HG02798 (cell line): ENCODE measurements around the gene SLAIN2.
"Not testable (repeated sequence)": the region's sequence is repeated elsewhere in the genome, so short reads cannot be mapped to it uniquely, and the experiment has no call there.

Experiments
- ATAC-seq: cut with Tn5 transposase; IDR thresholded peaks from one replicate; pipeline ENCODE4 v1.9.1; 2021; ENCODE audit warnings: mild to moderate bottlenecking; ENCODE audit not compliant: unreplicated experiment, poor library complexity

Gene SLAIN2

GRCh38 chr4:48429709-48430474 lies 88.6 kb downstream of the SLAIN2 start:
- no peak for ATAC-seq

- ATAC-seq: no peak
Observed at GRCh38 chr4:48431401-48431800, 90.1 kb downstream of the SLAIN2 start.

GRCh38 chr4:48432017-48432416 lies 90.7 kb downstream of the SLAIN2 start:
- no peak for ATAC-seq

- no peak for ATAC-seq
Observed at GRCh38 chr4:48436318-48436717, 95.0 kb downstream of the SLAIN2 start.

- no peak for ATAC-seq
Observed at GRCh38 chr4:48439988-48440387, 98.7 kb downstream of the SLAIN2 start.

GRCh38 chr4:48440914-48441313 lies 99.6 kb downstream of the SLAIN2 start:
- ATAC-seq: not testable (repeated sequence)

- no peak for ATAC-seq
Observed at GRCh38 chr4:48445704-48446103, 104.4 kb downstream of the SLAIN2 start.

GRCh38 chr4:48446642-48447041 lies 105.3 kb downstream of the SLAIN2 start:
- ATAC-seq: no peak

- no peak for ATAC-seq
Observed at GRCh38 chr4:48449151-48449550, 107.8 kb downstream of the SLAIN2 start.

GRCh38 chr4:48450740-48451139 lies 109.4 kb downstream of the SLAIN2 start:
- ATAC-seq: no peak

GRCh38 chr4:48451656-48452055 lies 110.3 kb downstream of the SLAIN2 start:
- ATAC-seq: not testable (repeated sequence)

- ATAC-seq: no peak
Observed at GRCh38 chr4:48454591-48454990, 113.3 kb downstream of the SLAIN2 start.

GRCh38 chr4:48461000-48461399 lies 119.7 kb downstream of the SLAIN2 start:
- no peak for ATAC-seq

- ATAC-seq: no peak
Observed at GRCh38 chr4:48462363-48462762, 121.0 kb downstream of the SLAIN2 start.

GRCh38 chr4:48467442-48467841 lies 126.1 kb downstream of the SLAIN2 start:
- ATAC-seq: no peak

- ATAC-seq: no peak
Observed at GRCh38 chr4:48467891-48468290, 126.6 kb downstream of the SLAIN2 start.

- no peak for ATAC-seq
Observed at GRCh38 chr4:48470137-48470536, 128.8 kb downstream of the SLAIN2 start.

- no peak for ATAC-seq
Observed at GRCh38 chr4:48470570-48470969, 129.2 kb downstream of the SLAIN2 start.

GRCh38 chr4:48472794-48473193 lies 131.5 kb downstream of the SLAIN2 start:
- no peak for ATAC-seq

- ATAC-seq: no peak
Observed at GRCh38 chr4:48475770-48476169, 134.4 kb downstream of the SLAIN2 start.
